Fibroblast of the conjunctiva (primary cell): ENCODE measurements around the gene KIF12.

Source experiments
- DNase-seq: peaks from one replicate; pipeline ENCODE4 v3.0.0-alpha.2; 2010; ENCODE audit warnings: low read depth

Gene KIF12

GRCh38 chr9:114123031-114123977, 24.2 kb upstream of the KIF12 start:
- no peak for DNase-seq

- no peak for DNase-seq
Observed at GRCh38 chr9:114122136-114123027, 23.3 kb upstream of the KIF12 start.

GRCh38 chr9:114121227-114122135, 22.4 kb upstream of the KIF12 start:
- no peak for DNase-seq

- DNase-seq = no peak
Observed at GRCh38 chr9:114120192-114121014, 21.3 kb upstream of the KIF12 start.

DNA sequence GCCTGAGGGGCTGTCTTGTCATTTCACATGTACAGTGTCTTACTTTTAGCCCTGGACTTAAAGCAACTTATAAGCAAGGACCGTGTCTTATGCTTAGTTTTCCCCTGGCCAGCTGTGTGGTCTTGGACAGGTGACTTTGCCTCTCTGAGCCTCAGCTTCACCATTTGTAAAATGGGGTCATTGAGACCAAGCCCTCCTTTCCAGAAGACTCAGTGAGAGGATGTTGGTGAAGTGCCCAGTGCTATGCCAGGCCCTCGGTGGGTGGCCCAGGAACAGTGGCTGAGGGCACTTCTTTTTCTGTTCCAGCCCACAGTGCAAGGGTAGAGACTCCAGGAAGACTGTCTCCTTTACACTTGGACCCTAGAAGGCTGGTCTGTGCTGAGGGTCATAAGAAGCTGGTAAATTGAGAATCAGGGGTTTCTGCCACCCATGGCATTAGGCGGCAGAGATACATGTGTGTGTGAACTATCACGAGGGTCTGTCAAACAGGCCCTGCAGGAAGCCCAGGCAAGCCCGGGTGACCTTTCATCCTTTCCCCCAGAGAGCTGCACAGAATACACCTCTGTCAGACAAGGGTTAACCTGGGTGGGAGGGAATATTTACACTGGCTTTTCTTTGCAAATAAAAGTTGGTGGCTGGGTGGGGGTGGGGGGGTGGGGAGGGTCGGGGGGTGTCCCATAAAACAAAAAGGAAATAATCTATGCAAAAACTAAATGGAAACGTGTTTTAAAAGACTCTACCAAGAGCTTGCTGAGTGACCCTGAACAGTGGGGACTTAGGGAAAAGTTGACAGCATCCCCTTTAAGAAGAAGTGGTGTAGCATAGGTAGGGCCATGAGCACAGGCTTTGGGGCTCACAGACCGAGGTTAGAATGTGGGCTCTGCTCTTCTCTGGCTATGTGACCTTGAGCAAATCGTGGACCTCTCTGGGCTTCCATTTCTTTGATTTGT, 20.4 kb upstream of the KIF12 start:
- DNase-seq = no peak

- no peak for DNase-seq
Observed at GRCh38 chr9:114117996-114118830, 19.1 kb upstream of the KIF12 start.

- no peak for DNase-seq
Observed at GRCh38 chr9:114117614-114117995, 18.5 kb upstream of the KIF12 start.

DNA sequence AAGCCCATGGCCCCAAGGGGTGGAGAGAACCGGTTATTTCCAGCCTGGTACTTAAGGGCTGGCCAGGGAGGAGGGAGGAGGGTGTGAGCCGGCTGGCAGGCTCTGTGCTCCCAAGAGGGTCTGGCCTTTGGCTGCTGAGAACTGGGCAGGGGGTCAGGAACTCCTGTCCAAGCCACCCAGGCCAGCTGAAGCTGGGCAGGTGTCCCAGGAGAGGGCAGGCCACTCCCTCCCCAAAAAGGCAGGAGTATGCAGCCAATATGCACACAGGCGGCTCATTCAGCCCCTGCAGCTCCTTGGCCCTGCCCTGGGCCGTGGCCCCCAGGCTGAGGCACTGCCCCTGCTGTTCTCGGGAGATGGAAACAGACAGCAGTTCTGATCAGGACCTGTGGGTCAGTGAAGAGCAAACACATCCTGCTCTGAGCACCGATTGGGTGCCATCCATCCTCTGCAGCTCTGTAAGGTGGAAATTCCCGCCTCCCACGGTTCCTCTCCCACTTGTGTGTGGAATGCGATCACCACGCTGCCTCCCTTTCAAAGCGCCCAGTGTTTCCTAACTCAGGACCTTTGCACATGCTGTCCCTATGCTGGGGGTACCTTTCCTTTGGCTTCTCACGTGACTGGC, 17.1 kb upstream of the KIF12 start:
- no peak for DNase-seq

DNA sequence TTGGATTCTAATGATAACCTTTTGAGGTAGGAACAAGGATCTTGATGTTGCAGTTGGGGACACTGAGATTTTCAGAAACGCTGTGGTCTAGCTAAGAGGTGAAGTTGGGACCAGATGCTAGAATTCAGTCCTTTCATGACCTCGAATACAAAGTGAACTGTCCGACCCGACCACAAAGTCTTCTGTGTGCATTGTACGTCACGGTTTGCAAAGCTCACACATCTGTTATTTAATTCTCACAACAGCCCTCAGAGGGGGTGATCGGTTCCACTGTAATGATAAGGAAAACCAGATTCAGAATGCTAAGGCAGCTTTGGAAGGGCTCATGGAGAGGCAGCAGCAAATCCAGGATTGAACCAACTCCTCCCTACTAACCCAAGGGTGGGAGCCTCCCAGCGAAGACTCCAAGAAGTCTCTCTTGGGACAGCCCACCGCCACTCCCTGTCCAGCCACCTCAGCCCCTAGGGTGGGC, 16.6 kb upstream of the KIF12 start:
- no peak for DNase-seq

DNA sequence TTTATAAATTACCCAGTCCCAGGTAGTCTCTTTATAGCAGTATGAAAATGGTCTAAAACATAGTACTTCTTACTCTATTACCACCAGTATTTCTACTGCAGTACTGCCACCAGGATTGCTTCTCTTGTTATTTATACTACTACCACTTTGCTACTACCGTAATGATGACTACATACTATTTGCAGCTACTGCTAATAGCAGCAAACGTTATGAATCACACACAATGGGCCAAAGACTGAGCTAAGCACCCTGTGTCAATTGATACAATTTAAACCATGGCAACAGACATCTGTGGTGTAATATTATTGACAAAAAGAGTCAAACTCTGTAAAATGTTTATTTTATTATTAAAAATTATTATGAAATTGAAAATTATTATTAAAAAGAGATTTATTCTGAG, 15.3 kb upstream of the KIF12 start:
- no peak for DNase-seq

- DNase-seq = peak; percentile 18
Observed at GRCh38 chr9:114112778-114113584, 13.9 kb upstream of the KIF12 start.

DNA sequence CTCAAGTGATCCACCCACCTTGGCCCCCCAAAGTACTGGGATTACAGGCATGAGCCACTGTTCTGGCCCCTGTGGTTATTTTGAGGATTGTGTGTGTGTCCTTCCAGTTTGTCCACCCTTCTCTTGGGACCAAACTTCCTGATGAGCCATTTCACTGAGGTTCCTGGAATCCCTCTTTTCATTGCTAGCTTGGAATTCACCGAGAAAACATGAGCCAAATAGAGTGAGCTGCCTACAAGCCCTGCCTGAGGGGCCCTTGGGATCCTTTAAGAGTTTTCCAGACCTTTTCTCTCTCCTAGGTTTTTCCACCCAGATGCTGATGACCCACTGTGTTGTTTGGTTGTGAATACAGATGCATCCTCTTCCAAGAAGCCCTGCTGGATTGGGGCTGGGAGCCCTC, 13.2 kb upstream of the KIF12 start:
- no peak for DNase-seq

DNA sequence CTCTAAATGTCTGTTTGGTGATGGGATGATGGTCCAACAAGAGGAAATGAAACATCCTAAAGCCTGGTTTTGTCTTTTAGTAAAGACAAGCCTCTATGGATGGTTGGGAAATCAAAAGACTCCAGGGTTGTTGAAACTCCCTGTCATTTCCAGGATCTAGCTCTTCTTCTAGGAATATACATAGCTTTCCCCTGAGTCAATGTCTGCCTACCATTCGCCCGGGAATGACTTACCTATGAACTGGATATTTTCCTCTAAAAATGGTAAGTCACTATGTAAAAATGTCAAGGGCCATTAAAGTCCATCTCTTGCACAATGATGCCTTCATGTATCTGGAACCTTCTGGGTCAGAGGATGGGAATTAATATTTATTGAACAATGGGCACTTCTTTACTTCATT, 11.1 kb upstream of the KIF12 start:
- DNase-seq = no peak

GRCh38 chr9:114109124-114109523, 10.0 kb upstream of the KIF12 start:
- no peak for DNase-seq

DNA sequence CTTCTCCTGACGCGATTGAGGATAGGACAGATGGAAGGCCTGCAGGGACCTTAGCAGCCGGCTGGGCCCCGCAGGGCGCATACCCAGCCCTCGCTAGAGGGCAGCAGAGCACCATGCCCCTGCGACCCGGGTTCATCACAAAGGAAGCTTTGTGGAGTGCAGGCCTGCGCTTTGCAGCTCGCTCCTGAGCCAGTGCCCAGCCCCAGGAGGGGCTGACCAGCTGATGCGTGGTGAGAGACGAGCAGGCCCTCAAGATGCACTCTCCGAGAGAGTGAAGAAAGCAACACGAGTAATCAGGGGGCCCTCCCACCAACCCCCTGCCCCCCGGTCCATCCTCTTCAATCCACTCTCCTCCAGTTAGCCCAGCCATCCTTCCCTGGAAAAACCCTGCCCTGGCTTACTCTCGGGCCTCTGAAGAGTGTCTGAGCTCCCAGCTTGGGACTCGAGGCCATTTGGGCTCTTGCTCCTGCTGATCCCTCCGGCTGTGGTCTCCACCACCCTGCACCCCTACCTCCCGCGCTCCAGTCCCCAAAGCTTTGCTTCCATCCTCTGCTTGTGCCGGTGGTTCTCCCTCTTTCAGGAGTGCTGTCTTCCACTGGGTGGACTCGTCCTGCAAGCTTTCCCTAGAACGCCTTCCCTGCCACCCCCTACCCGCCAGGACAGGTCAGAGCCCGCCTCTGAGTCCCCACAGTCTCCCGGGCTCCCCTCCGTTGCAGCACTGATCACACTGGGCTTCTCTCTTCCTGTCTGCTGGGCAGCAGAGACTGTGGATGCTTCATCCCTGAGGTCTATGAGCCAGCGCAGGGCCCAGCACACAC, 9.1 kb upstream of the KIF12 start:
- DNase-seq = peak; percentile 61

GRCh38 chr9:114107286-114108001, 8.4 kb upstream of the KIF12 start:
- DNase-seq = no peak
